IMR-90 (cell line): Measurements from ENCODE around the gene OVCA2. TPM values are rescaled to one million over a fixed set of nuclear protein-coding genes. Genes with fewer than 3 reads are reported as not detected.

Source experiments
- ATAC-seq: fragments of 200-7000 bp; cut with Tn5 transposase; 2 replicates; pipeline ENCODE4 v1.9.1; 2020; ENCODE audit warnings: low read depth, mild to moderate bottlenecking, moderate library complexity
- BruUV-seq: library from RNA; stranded (reverse); fragments of 400-500 nt; replicated peaks from 2 replicates; lab custom pipeline; 2021; lab: Mats Ljungman, UMichigan
- CTCF ChIA-PET: fragments of 300-600 bp; formaldehyde crosslinking; extraction: SDS; loops from one replicate; lab custom pipeline; 2021; ENCODE audit warnings: antibody characterized with exemption; lab: Yijun Ruan, JAX
- POLR2A ChIA-PET: fragments of 300-600 bp; sonication (Branson Sonifier 250); formaldehyde crosslinking; loops from one replicate; lab custom pipeline; 2022; ENCODE audit warnings: antibody characterized with exemption; ENCODE audit not compliant: unreplicated experiment; lab: Charles Lee
- DNase-seq: peaks from one replicate; pipeline ENCODE4 v3.0.0; 2013
- H2AFZ ChIP-seq: replicated peaks from 2 replicates; pipeline ENCODE3; 2013; ENCODE audit warnings: low read length, mild to moderate bottlenecking; ENCODE audit not compliant: poor library complexity
- H2AK5ac ChIP-seq: 2 replicates; pipeline ENCODE4 v1.6.1; 2013; ENCODE audit warnings: low read depth, low read length, inconsistent platforms
- H2AK9ac ChIP-seq: replicated peaks from 2 replicates; pipeline ENCODE3; 2013; ENCODE audit warnings: mild to moderate bottlenecking, low read depth, low read length, moderate library complexity; ENCODE audit not compliant: poor library complexity
- H2BK120ac ChIP-seq: 2 replicates; pipeline ENCODE4 v1.6.1; 2013; ENCODE audit warnings: low read depth, low read length, inconsistent platforms
- H2BK15ac ChIP-seq: 3 replicates; pipeline ENCODE4 v1.6.1; 2013; ENCODE audit warnings: low read depth, low read length, inconsistent platforms
- H2BK20ac ChIP-seq: 2 replicates; pipeline ENCODE4 v1.6.1; 2013; ENCODE audit warnings: low read depth, mild to moderate bottlenecking, inconsistent platforms, low read length, moderate library complexity
- H2BK5ac ChIP-seq: 2 replicates; pipeline ENCODE4 v1.6.1; 2013; ENCODE audit warnings: mild to moderate bottlenecking, low read depth, low read length, inconsistent platforms; ENCODE audit not compliant: poor library complexity, severe bottlenecking
- H3K14ac ChIP-seq: replicated peaks from 2 replicates; pipeline ENCODE4 v1.6.1; 2013; ENCODE audit warnings: low read depth, low read length, inconsistent platforms
- H3K18ac ChIP-seq: 2 replicates; pipeline ENCODE4 v1.6.1; 2013; ENCODE audit warnings: low read depth, low read length, control low read depth
- H3K23ac ChIP-seq: 2 replicates; pipeline ENCODE4 v1.6.1; 2013; ENCODE audit warnings: low read depth, low read length, inconsistent platforms
- H3K27ac ChIP-seq: 2 replicates; pipeline ENCODE4 v1.5.1; 2013; ENCODE audit warnings: mild to moderate bottlenecking, control low read depth, low read length; ENCODE audit not compliant: insufficient read depth
- H3K27me3 ChIP-seq: 2 replicates; pipeline ENCODE4 v1.6.1; 2013; ENCODE audit warnings: low read length; ENCODE audit not compliant: control insufficient read depth, insufficient read depth
- H3K36me3 ChIP-seq: 2 replicates; pipeline ENCODE4 v1.6.1; 2013; ENCODE audit warnings: low read length, mixed read lengths; ENCODE audit not compliant: control insufficient read depth, insufficient read depth
- H3K4ac ChIP-seq: 2 replicates; pipeline ENCODE4 v1.6.1; 2013; ENCODE audit warnings: low read depth, low read length, inconsistent platforms
- H3K4me1 ChIP-seq: 2 replicates; pipeline ENCODE4 v1.6.1; 2013; ENCODE audit warnings: low read length, mixed read lengths; ENCODE audit not compliant: control insufficient read depth, insufficient read depth
- H3K4me2 ChIP-seq: 2 replicates; pipeline ENCODE4 v1.6.1; 2013; ENCODE audit warnings: low read depth, mild to moderate bottlenecking, control low read depth, low read length, moderate library complexity
- H3K4me3 ChIP-seq: 2 replicates; pipeline ENCODE4 v1.5.1; 2013; ENCODE audit warnings: low read depth, mild to moderate bottlenecking, control low read depth, low read length, moderate library complexity; ENCODE audit not compliant: insufficient read depth
- H3K56ac ChIP-seq: 2 replicates; pipeline ENCODE4 v1.6.1; 2013; ENCODE audit warnings: low read length, inconsistent platforms; ENCODE audit not compliant: insufficient read depth; ENCODE audit errors: extremely low read depth
- H3K79me1 ChIP-seq, 2 experiments: 2 replicates each; pipeline ENCODE4 v1.6.1; 2013; ENCODE audit warnings: low read length in 2 of 2, inconsistent platforms in 1 of 2, low read depth in 1 of 2
- H3K9ac ChIP-seq: 2 replicates; pipeline ENCODE4 v1.6.1; 2013; ENCODE audit warnings: low read depth, low read length, control low read depth
- H3K9me1 ChIP-seq: 2 replicates; pipeline ENCODE4 v1.6.1; 2013; ENCODE audit warnings: low read length, inconsistent platforms; ENCODE audit not compliant: insufficient read depth
- H3K9me3 ChIP-seq: 2 replicates; pipeline ENCODE4 v1.6.1; 2013; ENCODE audit warnings: low read length; ENCODE audit not compliant: control insufficient read depth, insufficient read depth
- H4K20me1 ChIP-seq: 2 replicates; pipeline ENCODE4 v1.6.1; 2013; ENCODE audit warnings: low read length, inconsistent platforms; ENCODE audit not compliant: insufficient read depth
- H4K5ac ChIP-seq: 2 replicates; pipeline ENCODE4 v1.6.1; 2013; ENCODE audit warnings: mild to moderate bottlenecking, low read depth, low read length, control low read depth
- H4K8ac ChIP-seq, 2 experiments: 2 replicates each; pipeline ENCODE4 v1.6.1; 2013; ENCODE audit warnings: low read depth in 2 of 2, low read length in 2 of 2, control low read depth in 1 of 2, inconsistent platforms in 1 of 2
- H4K91ac ChIP-seq: 2 replicates; pipeline ENCODE4 v1.6.1; 2013; ENCODE audit warnings: low read depth, low read length, inconsistent platforms; ENCODE audit not compliant: insufficient read depth
- BHLHE40 ChIP-seq: fragments of 150-350 bp; IDR thresholded peaks from 2 replicates; pipeline ENCODE4 v1.6.1; 2016; ENCODE audit warnings: mild to moderate bottlenecking, low read depth, low read length
- CEBPB ChIP-seq: IDR thresholded peaks from 2 replicates; pipeline ENCODE4 v1.6.1; 2012; ENCODE audit warnings: low read depth, low read length, improper control_type of control experiment
- CHD1 ChIP-seq: IDR thresholded peaks from 2 replicates; pipeline ENCODE4 v1.6.1; 2012; ENCODE audit warnings: low read depth, low read length, improper control_type of control experiment
- CTCF ChIP-seq: conservative IDR thresholded peaks from 2 replicates; pipeline ENCODE4 v1.5.1; 2012; ENCODE audit warnings: mild to moderate bottlenecking, low read depth, low read length, improper control_type of control experiment
- ELK1 ChIP-seq: fragments of 150-350 bp; IDR thresholded peaks from 2 replicates; pipeline ENCODE4 v1.6.1; 2016; ENCODE audit warnings: low read depth, mild to moderate bottlenecking, low read length, moderate library complexity, borderline replicate concordance
- FOS ChIP-seq: fragments of 150-350 bp; IDR thresholded peaks from 2 replicates; pipeline ENCODE4 v1.6.1; 2016; ENCODE audit warnings: low read depth, low read length
- MAFK ChIP-seq: IDR thresholded peaks from 2 replicates; pipeline ENCODE4 v1.6.1; 2012; ENCODE audit warnings: low read depth, low read length, improper control_type of control experiment
- MAZ ChIP-seq: IDR thresholded peaks from 2 replicates; pipeline ENCODE4 v1.6.1; 2012; ENCODE audit warnings: low read depth, mild to moderate bottlenecking, low read length, improper control_type of control experiment, moderate library complexity, borderline replicate concordance
- MXI1 ChIP-seq: IDR thresholded peaks from 2 replicates; pipeline ENCODE4 v1.6.1; 2012; ENCODE audit warnings: low read depth, mild to moderate bottlenecking, low read length, moderate library complexity, borderline replicate concordance
- NFE2L2 ChIP-seq: fragments of 150-350 bp; IDR thresholded peaks from 2 replicates; pipeline ENCODE4 v1.6.1; 2016; ENCODE audit warnings: low read depth, mild to moderate bottlenecking, low read length
- POLR2A ChIP-seq: IDR thresholded peaks from 2 replicates; pipeline ENCODE4 v1.6.1; 2012; ENCODE audit warnings: mild to moderate bottlenecking, low read depth, low read length
- RCOR1 ChIP-seq: IDR thresholded peaks from 2 replicates; pipeline ENCODE4 v1.6.1; 2012; ENCODE audit warnings: mild to moderate bottlenecking, low read length, improper control_type of control experiment; ENCODE audit not compliant: insufficient replicate concordance
- RFX5 ChIP-seq: IDR thresholded peaks from 2 replicates; pipeline ENCODE4 v1.8.0; 2012; ENCODE audit warnings: low read depth, mild to moderate bottlenecking, low read length, moderate library complexity
- SMC3 ChIP-seq: fragments of 150-350 bp; IDR thresholded peaks from 2 replicates; pipeline ENCODE4 v1.6.1; 2016; ENCODE audit warnings: low read depth, mild to moderate bottlenecking, antibody characterized with exemption, low read length, moderate library complexity
- WGBS, 2 experiments: methylation state at CpG; one replicate each; pipeline versions ENCODE4 v1.1.5 to v1.1.7; 2013; ENCODE audit warnings: missing lambda C conversion rate in 2 of 2; ENCODE audit not compliant: insufficient read length in 1 of 2; ENCODE audit errors: extremely low coverage in 2 of 2; 5-methylcytosine and 5-hydroxymethylcytosine counted together
- dilution Hi-C: fragments of 300-500 bp; cut with HindIII; formaldehyde crosslinking; loops from one replicate; pipeline ENCODE4 v1.14.3; 2018; ENCODE audit warnings: low sequenced_read_pairs; ENCODE audit not compliant: unreplicated experiment
- in situ Hi-C: fragments of 300-500 bp; cut with MboI; formaldehyde crosslinking; loops from 3 replicates; pipeline ENCODE4 v1.14.3; 2019; ENCODE audit warnings: low sequenced_read_pairs, inconsistent platforms, mixed read lengths
- intact Hi-C: fragments of 100-400 bp; cut with micrococcal nuclease; formaldehyde crosslinking; loops from 2 replicates; pipeline ENCODE4 v1.10.0; 2022
- polyA plus RNA-seq, 3 experiments: library from polyadenylated mRNA; depleted of rRNA; stranded (reverse); fragments of >200 nt; gene quantifications; 2 replicates each; pipeline ENCODE4 v1.2.3, GENCODE V29; 2012; ENCODE audit warnings: low replicate concordance in 1 of 3
- total RNA-seq: library from RNA; depleted of rRNA; stranded (reverse); fragments of >200 nt; gene quantifications from 2 replicates; pipeline ENCODE4 v1.2.3, GENCODE V29; 2012
- TF ChIP-seq, protein P1 (sequence below): fragments of 150-350 bp; IDR thresholded peaks from 2 replicates; pipeline ENCODE4 v1.6.1; 2017; ENCODE audit warnings: mild to moderate bottlenecking, antibody characterized with exemption, low read length, low read depth

OVCA2 gene
- total and polyA plus RNA-seq, 2 of the 4 experiments (the other 2 are of a cell fraction), result 38.7 to 46.9 TPM

DNA sequence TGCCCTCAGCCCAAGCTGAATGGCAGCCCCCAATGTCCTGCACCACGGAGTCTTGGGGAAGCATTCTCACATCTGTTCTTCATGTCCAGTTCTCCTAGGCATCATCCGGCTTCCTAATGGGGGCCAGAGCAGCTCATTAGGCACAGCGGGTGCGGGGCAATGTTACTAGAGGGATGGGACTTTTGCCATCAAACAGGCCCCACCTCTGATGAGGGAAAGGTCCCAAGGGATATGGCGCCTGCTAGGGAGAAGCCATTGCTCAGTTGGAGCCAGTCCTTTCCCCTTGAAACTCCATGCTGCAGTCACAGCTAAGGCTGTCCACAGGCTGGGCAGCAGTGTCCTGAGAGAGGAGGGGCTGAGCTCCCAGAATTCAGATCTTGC is 13.6 kb upstream of the OVCA2 start:
- Histone ChIP-seq H2AK9ac (no peak overlapping the region), H3K4me3 (no peak overlapping the region), H3K79me1 (peaks cover 12 to 29% of the 10 kb centered on the region in 2 experiments), H2AFZ (peak overlapping the region; percentile 3), H3K9me1 (peaks cover 10% of the 10 kb centered on the region; the same call in 1 of the 2 replicates), H2BK5ac (no peak overlapping the region), H4K91ac (no peak overlapping the region), H3K14ac (no peak overlapping the region), H3K23ac (no peak overlapping the region), H4K20me1 (peaks cover 3% of the 10 kb centered on the region; the same call in 1 of the 2 replicates), H2BK20ac (no peak overlapping the region), H3K27ac (no peak overlapping the region), H2BK120ac (no peak overlapping the region), H3K18ac (no peak overlapping the region), H3K4me1 (peaks cover 5% of the 10 kb centered on the region), H3K9me3 (no peaks in the 10 kb centered on the region), H3K36me3 (no peaks in the 10 kb centered on the region), H3K4me2 (no peak overlapping the region), H3K27me3 (peaks cover 33% of the 10 kb centered on the region), H3K56ac (no peak overlapping the region), H4K8ac (no peak overlapping the region), H2AK5ac (no peak overlapping the region), H3K4ac (no peak overlapping the region), H4K5ac (no peak overlapping the region), H2BK15ac (no peak overlapping the region), H3K9ac (no peak overlapping the region)
- CTCF ChIA-PET, result interaction anchor here (1.3 kb wide), 1 partner anchor 119 kb away, joined by 5 read pairs; no protein-coding TSS in a partner anchor
- WGBS, 2 experiments, result 56% methylated on average over 3 of the region's 5 CpGs; no CpG with 5 or more reads in 1 of the 2 experiments
- DNase-seq (no peak), ATAC-seq (no peak)
- TF ChIP-seq BHLHE40 (no peak), NFE2L2 (no peak), POLR2A (no peak), RCOR1 (no peak), ELK1 (no peak), MAFK (no peak), CHD1 (no peak), CEBPB (no peak), FOS (no peak), RFX5 (no peak), MAZ (no peak), MXI1 (no peak), SMC3 (no peak), CTCF (no peak)
- TF ChIP-seq, protein P1, sequence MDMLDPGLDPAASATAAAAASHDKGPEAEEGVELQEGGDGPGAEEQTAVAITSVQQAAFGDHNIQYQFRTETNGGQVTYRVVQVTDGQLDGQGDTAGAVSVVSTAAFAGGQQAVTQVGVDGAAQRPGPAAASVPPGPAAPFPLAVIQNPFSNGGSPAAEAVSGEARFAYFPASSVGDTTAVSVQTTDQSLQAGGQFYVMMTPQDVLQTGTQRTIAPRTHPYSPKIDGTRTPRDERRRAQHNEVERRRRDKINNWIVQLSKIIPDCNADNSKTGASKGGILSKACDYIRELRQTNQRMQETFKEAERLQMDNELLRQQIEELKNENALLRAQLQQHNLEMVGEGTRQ, result no peak
- POLR2A ChIA-PET, result no interaction called here
- dilution Hi-C loops (no loop called here), in situ Hi-C loops (loop anchor here (5.0 to 25.0 kb wide), 2 partner anchors 116 to 316 kb away; partner anchors contain the start of genes TLCD2 and WDR81), intact Hi-C loops (no loop called here)
- no TSS peak for BruUV-seq
